H9 (cell line): Measurements from ENCODE around the gene MCF2L. TPM values are rescaled to one million over a fixed set of nuclear protein-coding genes. Genes with fewer than 3 reads are reported as not detected.

Experiments used
- DNase-seq: peaks from one replicate; pipeline ENCODE4 v3.0.0-alpha.2; 2017
- H2AFZ ChIP-seq: one replicate; pipeline ENCODE4 v1.6.1; 2013; ENCODE audit warnings: mild to moderate bottlenecking, low read length, control low read depth, moderate library complexity
- H2AK5ac ChIP-seq: 2 replicates; pipeline ENCODE4 v1.6.1; 2013; ENCODE audit warnings: low read length, control low read depth, mixed read lengths; ENCODE audit not compliant: insufficient read length
- H2BK120ac ChIP-seq: one replicate; pipeline ENCODE4 v1.6.1; 2013; ENCODE audit warnings: low read depth, mild to moderate bottlenecking, low read length, control low read depth, inconsistent platforms; ENCODE audit not compliant: poor library complexity, severe bottlenecking
- H2BK12ac ChIP-seq: 2 replicates; pipeline ENCODE4 v1.6.1; 2013; ENCODE audit warnings: low read length, control low read depth, mixed read lengths, low read depth; ENCODE audit not compliant: insufficient read length
- H2BK15ac ChIP-seq: 2 replicates; pipeline ENCODE4 v1.6.1; 2013; ENCODE audit warnings: low read depth, low read length, control low read depth
- H2BK20ac ChIP-seq: one replicate; pipeline ENCODE4 v1.6.1; 2013; ENCODE audit warnings: low read depth, mild to moderate bottlenecking, low read length, control low read depth, inconsistent platforms; ENCODE audit not compliant: poor library complexity, severe bottlenecking
- H2BK5ac ChIP-seq: 2 replicates; pipeline ENCODE4 v1.6.1; 2013; ENCODE audit warnings: low read length, control low read depth, mixed read lengths; ENCODE audit not compliant: insufficient read length
- H3K14ac ChIP-seq: 2 replicates; pipeline ENCODE4 v1.6.1; 2013; ENCODE audit warnings: low read length, control low read depth; ENCODE audit not compliant: insufficient read depth
- H3K18ac ChIP-seq: 2 replicates; pipeline ENCODE4 v1.6.1; 2013; ENCODE audit warnings: low read depth, mild to moderate bottlenecking, mixed read lengths, low read length, control low read depth; ENCODE audit not compliant: insufficient read length
- H3K23ac ChIP-seq: 2 replicates; pipeline ENCODE4 v1.6.1; 2013; ENCODE audit warnings: low read length, control low read depth, mixed read lengths, low read depth; ENCODE audit not compliant: insufficient read length
- H3K23me2 ChIP-seq: 2 replicates; pipeline ENCODE4 v1.6.1; 2013; ENCODE audit warnings: low read depth, mild to moderate bottlenecking, mixed read lengths, low read length, control low read depth; ENCODE audit not compliant: insufficient read length, poor library complexity, severe bottlenecking
- H3K27ac ChIP-seq: 2 replicates; pipeline ENCODE4 v1.5.1; 2013; ENCODE audit warnings: low read length, control low read depth, mixed read lengths, low read depth; ENCODE audit not compliant: insufficient read length
- H3K27me3 ChIP-seq: 2 replicates; pipeline ENCODE4 v1.6.1; 2013; ENCODE audit warnings: low read length, control low read depth, inconsistent platforms; ENCODE audit not compliant: insufficient read depth
- H3K4ac ChIP-seq: 2 replicates; pipeline ENCODE4 v1.6.1; 2013; ENCODE audit warnings: low read depth, mild to moderate bottlenecking, control low read depth, inconsistent platforms, low read length, moderate library complexity
- H3K4me1 ChIP-seq: 2 replicates; pipeline ENCODE4 v1.6.1; 2013; ENCODE audit warnings: low read length, control low read depth, inconsistent platforms; ENCODE audit not compliant: insufficient read depth
- H3K4me2 ChIP-seq: 2 replicates; pipeline ENCODE4 v1.6.1; 2013; ENCODE audit warnings: low read length, control low read depth, mixed read lengths; ENCODE audit not compliant: insufficient read length, insufficient read depth
- H3K56ac ChIP-seq: 2 replicates; pipeline ENCODE4 v1.6.1; 2013; ENCODE audit warnings: low read depth, mild to moderate bottlenecking, mixed read lengths, low read length, control low read depth; ENCODE audit not compliant: insufficient read length
- H3K79me1 ChIP-seq: 2 replicates; pipeline ENCODE4 v1.6.1; 2013; ENCODE audit warnings: low read depth, mild to moderate bottlenecking, moderate library complexity, low read length, control low read depth, inconsistent platforms; ENCODE audit not compliant: insufficient read depth, poor library complexity, severe bottlenecking
- H3K79me2 ChIP-seq: 2 replicates; pipeline ENCODE4 v1.6.1; 2013; ENCODE audit warnings: low read length, control low read depth, inconsistent platforms; ENCODE audit not compliant: insufficient read depth
- H3K9ac ChIP-seq: 2 replicates; pipeline ENCODE4 v1.6.1; 2013; ENCODE audit warnings: low read length, control low read depth, mixed read lengths; ENCODE audit not compliant: insufficient read length; ENCODE audit errors: extremely low read depth
- H3K9me3 ChIP-seq: one replicate; pipeline ENCODE4 v1.6.1; 2013; ENCODE audit warnings: low read depth, low read length, inconsistent platforms; ENCODE audit not compliant: control insufficient read depth
- H3T11ph ChIP-seq: one replicate; pipeline ENCODE4 v1.6.1; 2013; ENCODE audit warnings: mild to moderate bottlenecking, low read length, control low read depth, inconsistent platforms
- H4K20me1 ChIP-seq: one replicate; pipeline ENCODE4 v1.6.1; 2013; ENCODE audit not compliant: control insufficient read depth, insufficient read length, insufficient read depth
- H4K5ac ChIP-seq: 2 replicates; pipeline ENCODE4 v1.6.1; 2013; ENCODE audit warnings: low read depth, mild to moderate bottlenecking, mixed read lengths, low read length, control low read depth; ENCODE audit not compliant: insufficient read length
- H4K8ac ChIP-seq: replicated peaks from 2 replicates; pipeline ENCODE4 v1.6.1; 2013; ENCODE audit warnings: low read length, control low read depth, mixed read lengths, low read depth; ENCODE audit not compliant: insufficient read length
- H4K91ac ChIP-seq: 2 replicates; pipeline ENCODE4 v1.6.1; 2013; ENCODE audit warnings: low read depth, mild to moderate bottlenecking, moderate library complexity, mixed read lengths, low read length, control low read depth; ENCODE audit not compliant: insufficient read length
- H3K27ac Mint-ChIP-seq, 3 experiments: 2 replicates in 2 of 3; 3 replicates in 1 of 3; pipeline ENCODE4 v1.8.0; 2020 to 2021; ENCODE audit warnings: mixed read lengths in 3 of 3, mild to moderate bottlenecking in 1 of 3, moderate library complexity in 1 of 3
- H3K27me3 Mint-ChIP-seq: 2 replicates; pipeline ENCODE4 v1.8.0; 2021; ENCODE audit warnings: low read depth, mild to moderate bottlenecking, moderate library complexity, mixed read lengths
- H3K36me3 Mint-ChIP-seq, 3 experiments: 2 replicates in 2 of 3; 3 replicates in 1 of 3; pipeline ENCODE4 v1.8.0; 2020 to 2021; ENCODE audit warnings: low read depth in 3 of 3, mixed read lengths in 3 of 3; ENCODE audit not compliant: insufficient read depth in 1 of 3
- H3K4me1 Mint-ChIP-seq, 2 experiments: 2 replicates each; pipeline ENCODE4 v1.8.0; 2020; ENCODE audit warnings: mixed read lengths in 2 of 2
- H3K4me3 Mint-ChIP-seq, 2 experiments: 2 replicates in 1 of 2; 3 replicates in 1 of 2; pipeline ENCODE4 v1.8.0; 2020 to 2021; ENCODE audit warnings: mild to moderate bottlenecking in 2 of 2, mixed read lengths in 2 of 2, moderate library complexity in 1 of 2
- H3K9me3 Mint-ChIP-seq, 2 experiments: 2 replicates in 1 of 2; 3 replicates in 1 of 2; pipeline ENCODE4 v1.8.0; 2020; ENCODE audit warnings: mild to moderate bottlenecking in 2 of 2, mixed read lengths in 2 of 2, moderate library complexity in 1 of 2
- CTCF ChIP-seq: fragments of 200-600 bp; sonication (generic); conservative IDR thresholded peaks from 3 replicates; pipeline ENCODE4 v1.8.0; 2021; ENCODE audit warnings: antibody characterized with exemption, mild to moderate bottlenecking
- whole genome bisulfite sequencing: extraction: QIAGEN DNeasy Blood & Tissue Kit; methylation state at CpG from one replicate; pipeline ENCODE4 v1.1.7; 2013; ENCODE audit warnings: missing lambda C conversion rate, low lambda C conversion rate, mixed read lengths; ENCODE audit not compliant: insufficient read length; ENCODE audit errors: extremely low coverage; 5-methylcytosine and 5-hydroxymethylcytosine counted together
- total RNA-seq: library from RNA; stranded (reverse); gene quantifications from 2 replicates; pipeline ENCODE4 v1.2.1, GENCODE V29; 2021

MCF2L gene
- total RNA-seq, 1 experiment from 2014 or later, result 18.5 TPM

GRCh38 chr13:113118261-113119021, 149.4 kb downstream of the MCF2L start:
- no peak overlapping the region for H2BK12ac ChIP-seq
- Mint-ChIP-seq H3K4me1 (peaks cover 10 to 12% of the 10 kb centered on the region in 2 experiments), H3K27ac (no peak overlapping the region), H3K27me3 (peaks cover 28% of the 10 kb centered on the region), H3K36me3 (no peaks in the 10 kb centered on the region), H3K4me3 (no peak overlapping the region), H3K9me3 (peaks cover 0 to 4% of the 10 kb centered on the region in 2 experiments; a peak in 1 of 5 replicates)
- H3K79me2 ChIP-seq, result no peaks in the 10 kb centered on the region
- no peak overlapping the region for H4K8ac ChIP-seq
- H3K4ac ChIP-seq, result no peak overlapping the region
- H3K4me2 ChIP-seq, result no peak overlapping the region
- H2BK15ac ChIP-seq, result no peak overlapping the region
- H3K18ac ChIP-seq, result no peak overlapping the region
- H3T11ph ChIP-seq, result no peak overlapping the region
- H3K27ac ChIP-seq, result no peak overlapping the region
- H4K5ac ChIP-seq, result no peak overlapping the region
- no CpG with 5 or more reads among the region's 42 CpGs for WGBS
- H3K23ac ChIP-seq, result no peak overlapping the region
- H3K56ac ChIP-seq, result no peak overlapping the region
- H2BK5ac ChIP-seq, result no peak overlapping the region
- no peak overlapping the region for H2AFZ ChIP-seq
- DNase-seq, result no peak
- no peak overlapping the region; the same call in 1 of the 2 replicates for H3K14ac ChIP-seq
- no peak for TF ChIP-seq CTCF
- no peak overlapping the region for H4K91ac ChIP-seq
- H3K9me3 ChIP-seq, result no peaks in the 10 kb centered on the region
- no peak overlapping the region for H2BK20ac ChIP-seq
- H2BK120ac ChIP-seq, result no peak overlapping the region
- H4K20me1 ChIP-seq, result no peaks in the 10 kb centered on the region
- H3K23me2 ChIP-seq, result no peaks in the 10 kb centered on the region
- no peaks in the 10 kb centered on the region for H3K27me3 ChIP-seq
- no peak overlapping the region for H2AK5ac ChIP-seq
- no peak overlapping the region for H3K9ac ChIP-seq
- H3K4me1 ChIP-seq, result no peaks in the 10 kb centered on the region; the same call in 1 of the 2 replicates
- no peaks in the 10 kb centered on the region for H3K79me1 ChIP-seq
